Measurements from ENCODE around the gene AHCYL2. TPM values are rescaled to one million over a fixed set of nuclear protein-coding genes. Genes with fewer than 3 reads are reported as not detected.
"Not testable (repeated sequence)": the region's sequence is repeated elsewhere in the genome, so short reads cannot be mapped to it uniquely, and the experiment has no call there.

AHCYL2 gene
- total RNA-seq, 1 donor, result 9.2 TPM

- peak in 2 of 3 donors; percentile 49 to 71 for DNase-seq (ENCODE audit: low read depth in 2 of 3, low spot score in 2 of 3)
These were observed 118.4 kb downstream of the AHCYL2 start for GRCh38 chr7:129343099-129343700.

GRCh38 chr7:129347330-129347729 lies 122.5 kb downstream of the AHCYL2 start:
- no peak for DNase-seq (ENCODE audit: low read depth in 2 of 3, low spot score in 2 of 3)

GRCh38 chr7:129348023-129348740 lies 123.4 kb downstream of the AHCYL2 start:
- no peak for DNase-seq (ENCODE audit: low read depth in 2 of 3, low spot score in 2 of 3)

- DNase-seq (ENCODE audit: low read depth in 2 of 3, low spot score in 2 of 3), result no peak
These were observed 126.5 kb downstream of the AHCYL2 start for GRCh38 chr7:129351320-129351719.

GRCh38 chr7:129353104-129353503 lies 128.3 kb downstream of the AHCYL2 start:
- DNase-seq (ENCODE audit: low read depth in 2 of 3, low spot score in 2 of 3), result not testable (repeated sequence)

- DNase-seq (ENCODE audit: low read depth in 2 of 3, low spot score in 2 of 3), result no peak
These were observed 129.8 kb downstream of the AHCYL2 start for GRCh38 chr7:129354428-129355157.

- no peak for DNase-seq (ENCODE audit: low read depth in 2 of 3, low spot score in 2 of 3)
These were observed 131.3 kb downstream of the AHCYL2 start for GRCh38 chr7:129356176-129356575.

- no peak for DNase-seq (ENCODE audit: low read depth in 2 of 3, low spot score in 2 of 3)
These were observed 134.3 kb downstream of the AHCYL2 start for GRCh38 chr7:129359176-129359575.

- no peak for DNase-seq (ENCODE audit: low read depth in 2 of 3, low spot score in 2 of 3)
These were observed 134.8 kb downstream of the AHCYL2 start for GRCh38 chr7:129359638-129360037.

GRCh38 chr7:129361771-129362170 lies 136.9 kb downstream of the AHCYL2 start:
- no peak for DNase-seq (ENCODE audit: low read depth in 2 of 3, low spot score in 2 of 3)

GRCh38 chr7:129362496-129362895 lies 137.7 kb downstream of the AHCYL2 start:
- no peak for DNase-seq (ENCODE audit: low read depth in 2 of 3, low spot score in 2 of 3)

- no peak for DNase-seq (ENCODE audit: low read depth in 2 of 3, low spot score in 2 of 3)
These were observed 142.5 kb downstream of the AHCYL2 start for GRCh38 chr7:129367349-129367699.

- DNase-seq (ENCODE audit: low read depth in 2 of 3, low spot score in 2 of 3), result peak; percentile 53 to 84 (median 71)
These were observed 143.0 kb downstream of the AHCYL2 start for GRCh38 chr7:129367700-129368388.

GRCh38 chr7:129368389-129368986 lies 143.7 kb downstream of the AHCYL2 start:
- peak in 2 of 3 donors; percentile 34 to 50 for DNase-seq (ENCODE audit: low read depth in 2 of 3, low spot score in 2 of 3)

- DNase-seq (ENCODE audit: low read depth in 2 of 3, low spot score in 2 of 3), result not testable (repeated sequence)
These were observed 144.6 kb downstream of the AHCYL2 start for GRCh38 chr7:129369447-129369846.

- DNase-seq (ENCODE audit: low read depth in 2 of 3, low spot score in 2 of 3), result no peak
These were observed 146.0 kb downstream of the AHCYL2 start for GRCh38 chr7:129370812-129371211.

GRCh38 chr7:129371487-129371886 lies 146.7 kb downstream of the AHCYL2 start:
- DNase-seq (ENCODE audit: low read depth in 2 of 3, low spot score in 2 of 3), result no peak

- no peak for DNase-seq (ENCODE audit: low read depth in 2 of 3, low spot score in 2 of 3)
These were observed 149.0 kb downstream of the AHCYL2 start for GRCh38 chr7:129373651-129374428.

GRCh38 chr7:129375141-129375938 lies 150.5 kb downstream of the AHCYL2 start:
- DNase-seq (ENCODE audit: low read depth in 2 of 3, low spot score in 2 of 3), result no peak

All from hematopoietic multipotent progenitor cell (in vitro differentiated cells).